Endodermal cell (in vitro differentiated cells): ENCODE measurements around the gene MAGOH. TPM values are rescaled to one million over a fixed set of nuclear protein-coding genes. Genes with fewer than 3 reads are reported as not detected.

Source experiments
- DNase-seq: peaks from one replicate; pipeline ENCODE4 v3.0.0-alpha.2; 2017
- H3K27ac ChIP-seq: 2 replicates; pipeline ENCODE4 v1.5.1; 2013; ENCODE audit warnings: mild to moderate bottlenecking, low read depth, low read length, moderate library complexity
- H3K27me3 ChIP-seq: 2 replicates; pipeline ENCODE4 v1.6.1; 2013; ENCODE audit warnings: mild to moderate bottlenecking, low read length, moderate library complexity; ENCODE audit not compliant: insufficient read depth, control insufficient read depth, poor library complexity, severe bottlenecking
- H3K36me3 ChIP-seq: 2 replicates; pipeline ENCODE4 v1.7.0; 2013; ENCODE audit warnings: mild to moderate bottlenecking, low read length, moderate library complexity; ENCODE audit not compliant: control insufficient read depth, insufficient read depth
- H3K4me1 ChIP-seq: one replicate; pipeline ENCODE4 v1.7.0; 2013; ENCODE audit warnings: low read length; ENCODE audit not compliant: control insufficient read depth, insufficient read depth
- H3K4me3 ChIP-seq: 2 replicates; pipeline ENCODE4 v1.5.1; 2013; ENCODE audit warnings: mild to moderate bottlenecking, low read length, moderate library complexity
- H3K9ac ChIP-seq: 2 replicates; pipeline ENCODE4 v1.6.1; 2013; ENCODE audit warnings: mild to moderate bottlenecking, low read length, moderate library complexity; ENCODE audit not compliant: poor library complexity, severe bottlenecking; ENCODE audit errors: extremely low read depth
- H3K9me3 ChIP-seq: 2 replicates; pipeline ENCODE4 v1.6.1; 2013; ENCODE audit warnings: mild to moderate bottlenecking, low read length, moderate library complexity; ENCODE audit not compliant: control insufficient read depth
- H3K27ac Mint-ChIP-seq: 2 replicates; pipeline ENCODE4 v1.8.0; 2020; ENCODE audit warnings: mixed read lengths
- H3K27me3 Mint-ChIP-seq: 2 replicates; pipeline ENCODE4 v1.8.0; 2021; ENCODE audit warnings: mild to moderate bottlenecking, mixed read lengths; ENCODE audit not compliant: insufficient read depth
- H3K36me3 Mint-ChIP-seq: 2 replicates; pipeline ENCODE4 v1.8.0; 2020; ENCODE audit warnings: low read depth, mixed read lengths
- H3K4me1 Mint-ChIP-seq: 2 replicates; pipeline ENCODE4 v1.8.0; 2020; ENCODE audit warnings: mixed read lengths
- H3K4me3 Mint-ChIP-seq: 2 replicates; pipeline ENCODE4 v1.8.0; 2020; ENCODE audit warnings: mild to moderate bottlenecking, moderate library complexity, mixed read lengths
- H3K9me3 Mint-ChIP-seq: 2 replicates; pipeline ENCODE4 v1.8.0; 2020; ENCODE audit warnings: mild to moderate bottlenecking, mixed read lengths
- WGBS, 2 experiments: methylation state at CpG; one replicate each; pipeline versions ENCODE4 v1.1.5 to v1.1.7; 2013; ENCODE audit warnings: missing lambda C conversion rate in 2 of 2, mixed read lengths in 1 of 2; ENCODE audit not compliant: insufficient coverage in 1 of 2, insufficient read length in 1 of 2; 5-methylcytosine and 5-hydroxymethylcytosine counted together
- total RNA-seq, 2 donors: library from RNA; stranded (reverse); fragmentation: NEBNext Ultra II Directional in 1 of 2; extraction: Animal tissue kit (Norgen Biotek cat#: 25700) in 1 of 2; gene quantifications; 2 replicates in 1 of 2; 3 replicates in 1 of 2; pipeline ENCODE4 v1.2.1, GENCODE V29; 2021
- TF ChIP-seq, protein P1 (sequence below): fragments of 200-600 bp; sonication (generic); conservative IDR thresholded peaks from 2 replicates; pipeline ENCODE4 v1.5.0; 2021; ENCODE audit warnings: antibody characterized with exemption, mild to moderate bottlenecking

MAGOH gene
- total RNA-seq, 2 donors from 2014 or later, result 59.1 to 74.7 TPM

- Histone ChIP-seq H3K4me1 (no peaks in the 10 kb centered on the region), H3K9ac (no peak overlapping the region), H3K9me3 (no peaks in the 10 kb centered on the region), H3K4me3 (no peak overlapping the region), H3K27ac (no peak overlapping the region), H3K36me3 (peaks cover 86% of the 10 kb centered on the region), H3K27me3 (no peaks in the 10 kb centered on the region)
- no peaks in the 10 kb centered on the region for H3K4me1 Mint-ChIP-seq
- H3K9me3 Mint-ChIP-seq, result no peaks in the 10 kb centered on the region
- TF ChIP-seq, protein P1, sequence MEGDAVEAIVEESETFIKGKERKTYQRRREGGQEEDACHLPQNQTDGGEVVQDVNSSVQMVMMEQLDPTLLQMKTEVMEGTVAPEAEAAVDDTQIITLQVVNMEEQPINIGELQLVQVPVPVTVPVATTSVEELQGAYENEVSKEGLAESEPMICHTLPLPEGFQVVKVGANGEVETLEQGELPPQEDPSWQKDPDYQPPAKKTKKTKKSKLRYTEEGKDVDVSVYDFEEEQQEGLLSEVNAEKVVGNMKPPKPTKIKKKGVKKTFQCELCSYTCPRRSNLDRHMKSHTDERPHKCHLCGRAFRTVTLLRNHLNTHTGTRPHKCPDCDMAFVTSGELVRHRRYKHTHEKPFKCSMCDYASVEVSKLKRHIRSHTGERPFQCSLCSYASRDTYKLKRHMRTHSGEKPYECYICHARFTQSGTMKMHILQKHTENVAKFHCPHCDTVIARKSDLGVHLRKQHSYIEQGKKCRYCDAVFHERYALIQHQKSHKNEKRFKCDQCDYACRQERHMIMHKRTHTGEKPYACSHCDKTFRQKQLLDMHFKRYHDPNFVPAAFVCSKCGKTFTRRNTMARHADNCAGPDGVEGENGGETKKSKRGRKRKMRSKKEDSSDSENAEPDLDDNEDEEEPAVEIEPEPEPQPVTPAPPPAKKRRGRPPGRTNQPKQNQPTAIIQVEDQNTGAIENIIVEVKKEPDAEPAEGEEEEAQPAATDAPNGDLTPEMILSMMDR, result no peak
- no peak overlapping the region for H3K27ac Mint-ChIP-seq
- no peak for DNase-seq
- H3K36me3 Mint-ChIP-seq, result peaks cover 66% of the 10 kb centered on the region
- WGBS, 2 experiments, result 88% methylated on average over 2 of the region's 2 CpGs; no CpG with 5 or more reads in 1 of the 2 experiments
- no peak overlapping the region for H3K4me3 Mint-ChIP-seq
- H3K27me3 Mint-ChIP-seq, result no peaks in the 10 kb centered on the region
Observed at GRCh38 chr1:53259932-53260331, 21.6 kb upstream of the MAGOH start.

- no peaks in the 10 kb centered on the region for H3K9me3 ChIP-seq
- no peak overlapping the region for H3K4me3 ChIP-seq
- WGBS, 2 experiments, result 88% methylated on average over 1 of the region's 1 CpG; no CpG with 5 or more reads in 1 of the 2 experiments
- TF ChIP-seq, protein P1, result no peak
- Mint-ChIP-seq H3K36me3 (peaks cover 67% of the 10 kb centered on the region), H3K4me3 (no peak overlapping the region), H3K9me3 (no peaks in the 10 kb centered on the region), H3K27me3 (no peaks in the 10 kb centered on the region), H3K4me1 (no peaks in the 10 kb centered on the region), H3K27ac (no peak overlapping the region)
- peaks cover 78% of the 10 kb centered on the region for H3K36me3 ChIP-seq
- DNase-seq, result no peak
- H3K9ac ChIP-seq, result no peak overlapping the region
- H3K4me1 ChIP-seq, result no peaks in the 10 kb centered on the region
- H3K27me3 ChIP-seq, result no peaks in the 10 kb centered on the region
- H3K27ac ChIP-seq, result no peak overlapping the region
Observed at GRCh38 chr1:53258216-53258615, 19.9 kb upstream of the MAGOH start.

DNA sequence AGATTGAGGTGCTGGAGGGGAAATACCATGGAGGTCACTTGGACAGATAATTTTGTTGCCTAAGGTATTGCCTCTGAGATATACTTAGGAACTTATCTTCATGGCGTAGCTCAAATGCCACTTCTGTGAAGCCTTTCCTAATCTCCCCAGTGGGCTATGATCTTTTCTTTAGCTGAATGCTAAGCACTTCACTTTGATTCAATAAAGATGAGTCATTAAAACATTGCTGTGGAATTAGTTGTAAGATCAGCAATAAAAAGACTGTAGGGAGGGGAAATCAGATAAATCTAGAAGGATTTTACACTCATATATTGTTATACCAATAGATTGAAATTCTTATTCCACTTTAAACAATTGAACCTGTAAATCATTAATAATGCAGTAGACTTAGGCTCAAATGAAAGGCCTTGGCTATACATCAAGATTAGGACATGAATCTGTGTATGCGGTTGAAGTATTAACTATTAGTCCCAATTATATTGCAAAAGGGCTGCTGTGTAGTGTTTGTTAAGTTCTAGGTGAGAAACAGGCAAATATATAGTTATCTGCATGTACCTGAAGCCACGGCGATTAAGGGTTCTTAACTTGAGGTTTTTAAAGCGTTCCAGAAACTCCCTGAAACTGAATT, 19.2 kb upstream of the MAGOH start:
- Mint-ChIP-seq H3K9me3 (no peaks in the 10 kb centered on the region), H3K4me1 (no peaks in the 10 kb centered on the region), H3K27me3 (no peaks in the 10 kb centered on the region), H3K36me3 (peaks cover 65% of the 10 kb centered on the region), H3K27ac (peak overlapping the region; percentile 14), H3K4me3 (no peak overlapping the region)
- no peak overlapping the region for H3K4me3 ChIP-seq
- no peaks in the 10 kb centered on the region for H3K9me3 ChIP-seq
- DNase-seq, result no peak
- H3K36me3 ChIP-seq, result peaks cover 75% of the 10 kb centered on the region
- H3K27ac ChIP-seq, result no peak overlapping the region
- no peak overlapping the region for H3K9ac ChIP-seq
- no peaks in the 10 kb centered on the region for H3K27me3 ChIP-seq
- no peaks in the 10 kb centered on the region for H3K4me1 ChIP-seq
- WGBS, 2 experiments, result 94 to 96% methylated on average over 5 of the region's 5 CpGs
- TF ChIP-seq, protein P1, result no peak
